SK-N-MC (cell line): ENCODE measurements around the gene GGN.
"Not testable (repeated sequence)": the region's sequence is repeated elsewhere in the genome, so short reads cannot be mapped to it uniquely, and the experiment has no call there.

Experiments used
- DNase-seq: peaks from one replicate; pipeline ENCODE4 v3.0.0-alpha.2; 2011; ENCODE audit warnings: low read depth, low spot score
- H3K27ac ChIP-seq: fragments of 200-600 bp; sonication (generic); 2 replicates; pipeline ENCODE4 v1.5.1; 2016; ENCODE audit warnings: mixed run types
- H3K36me3 ChIP-seq: fragments of 200-600 bp; sonication (generic); 2 replicates; pipeline ENCODE4 v1.6.1; 2017; ENCODE audit warnings: antibody characterized with exemption, low read length, mixed read lengths; ENCODE audit not compliant: insufficient read depth
- H3K4me3 ChIP-seq: fragments of 200-600 bp; sonication (generic); 2 replicates; pipeline ENCODE4 v1.5.1; 2016
- H3K9ac ChIP-seq: fragments of 200-600 bp; sonication (generic); 2 replicates; pipeline ENCODE4 v1.8.0; 2017; ENCODE audit warnings: mixed run types, mixed read lengths; ENCODE audit not compliant: insufficient read length
- H3K9me3 ChIP-seq: fragments of 200-600 bp; sonication (generic); 2 replicates; pipeline ENCODE4 v1.6.1; 2017; ENCODE audit warnings: low read depth, mild to moderate bottlenecking, antibody characterized with exemption, low read length, moderate library complexity, mixed read lengths
- EZH2 ChIP-seq: fragments of 200-600 bp; sonication (generic); IDR thresholded peaks from one replicate; pipeline ENCODE4 v1.6.1; 2017; ENCODE audit warnings: antibody characterized with exemption
- FOXP2 ChIP-seq: optimal IDR thresholded peaks from 2 replicates; pipeline ENCODE3; 2011; ENCODE audit warnings: mild to moderate bottlenecking, moderate library complexity; ENCODE audit not compliant: insufficient read depth; ENCODE audit errors: extremely low read length, control extremely low read depth
- POLR2AphosphoS5 ChIP-seq: IDR thresholded peaks from 2 replicates; pipeline ENCODE4 v1.6.1; 2012; ENCODE audit warnings: mild to moderate bottlenecking, low read depth, low read length, borderline replicate concordance

The GGN gene

DNA sequence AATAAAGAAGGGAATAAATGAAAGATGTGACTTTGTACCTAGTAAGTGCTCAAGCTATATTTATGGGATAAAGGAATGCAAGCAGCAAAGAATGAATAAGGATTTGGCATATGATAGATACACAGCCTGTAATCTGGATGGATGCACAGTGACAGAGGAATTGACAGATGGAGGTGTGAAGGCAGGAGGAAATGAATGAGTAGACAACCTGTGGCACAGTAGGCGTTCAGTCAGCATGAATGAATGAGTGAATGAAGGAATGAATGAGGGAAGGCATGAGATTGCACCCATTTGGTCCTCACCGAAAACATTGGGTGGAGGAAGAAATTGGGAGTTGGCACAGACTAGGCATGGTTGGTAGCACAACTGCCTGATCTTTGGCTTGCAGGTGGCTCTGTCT, 18.2 kb downstream of the GGN start:
- no peak overlapping the region for H3K4me3 ChIP-seq
- H3K27ac ChIP-seq = no peak overlapping the region
- DNase-seq = no peak
- H3K9me3 ChIP-seq = no peaks in the 10 kb centered on the region
- H3K36me3 ChIP-seq = no peaks in the 10 kb centered on the region
- TF ChIP-seq EZH2 (no peak), FOXP2 (no peak), POLR2AphosphoS5 (no peak)
- no peak overlapping the region for H3K9ac ChIP-seq

DNA sequence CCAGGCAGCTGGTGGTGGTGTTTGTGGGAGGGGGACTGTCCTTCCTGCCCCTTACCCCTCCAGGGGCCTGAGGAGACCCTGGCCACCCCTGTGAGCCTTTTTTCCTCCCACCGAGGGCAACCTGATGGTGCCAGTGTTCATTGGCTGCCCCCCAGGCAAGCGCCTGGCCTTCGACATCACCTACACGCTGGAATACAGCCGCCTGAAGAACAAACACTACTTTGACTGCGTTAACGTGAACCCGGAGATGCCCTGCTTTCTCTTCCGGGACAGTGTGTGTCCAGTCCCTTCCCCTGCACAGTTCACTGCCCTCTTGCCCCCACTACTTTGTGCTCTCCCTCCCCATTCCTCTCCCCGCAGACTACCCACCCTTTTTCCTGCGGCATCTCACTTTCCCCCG, 20.8 kb downstream of the GGN start:
- TF ChIP-seq EZH2 (no peak), POLR2AphosphoS5 (no peak), FOXP2 (no peak)
- no peak for DNase-seq
- Histone ChIP-seq H3K4me3 (no peak overlapping the region), H3K9ac (no peak overlapping the region), H3K9me3 (no peaks in the 10 kb centered on the region), H3K36me3 (no peaks in the 10 kb centered on the region), H3K27ac (no peak overlapping the region)

DNA sequence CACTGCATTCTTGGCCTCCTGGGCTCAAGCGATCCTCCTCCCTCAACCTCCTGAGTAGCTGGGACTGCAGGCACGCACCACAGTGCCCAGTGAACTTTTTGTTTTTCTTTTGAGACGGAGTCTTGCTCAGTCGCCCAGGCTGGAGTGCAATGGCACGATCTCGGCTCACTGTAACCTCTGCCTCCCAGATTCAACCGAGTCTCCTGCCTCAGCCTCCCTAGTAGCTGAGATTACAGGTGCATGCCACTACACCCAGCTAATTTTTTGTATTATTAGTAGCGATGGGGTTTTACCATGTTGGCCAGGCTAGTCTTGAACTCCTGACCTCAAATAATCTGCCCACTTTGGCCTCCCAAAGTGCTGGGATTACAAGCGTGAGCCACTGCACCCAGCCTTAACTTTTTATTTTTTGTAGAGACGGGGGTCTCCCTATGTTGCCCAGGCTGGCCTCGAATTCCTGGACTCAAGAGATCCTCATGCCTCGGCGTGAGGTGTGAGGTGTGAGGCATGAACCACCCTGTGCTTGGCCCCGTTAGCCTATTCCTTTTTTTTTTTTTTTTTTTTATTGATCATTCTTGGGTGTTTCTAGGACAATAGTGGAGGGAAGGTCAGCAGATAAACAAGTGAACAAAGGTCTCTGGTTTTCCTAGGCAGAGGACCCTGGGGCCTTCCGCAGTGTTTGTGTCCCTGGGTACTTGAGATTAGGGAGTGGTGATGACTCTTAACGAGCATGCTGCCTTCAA, 24.7 kb downstream of the GGN start:
- H3K27ac ChIP-seq, H3K36me3 ChIP-seq, H3K9me3 ChIP-seq, H3K9ac ChIP-seq, DNase-seq, H3K4me3 ChIP-seq: not testable (repeated sequence)

DNA sequence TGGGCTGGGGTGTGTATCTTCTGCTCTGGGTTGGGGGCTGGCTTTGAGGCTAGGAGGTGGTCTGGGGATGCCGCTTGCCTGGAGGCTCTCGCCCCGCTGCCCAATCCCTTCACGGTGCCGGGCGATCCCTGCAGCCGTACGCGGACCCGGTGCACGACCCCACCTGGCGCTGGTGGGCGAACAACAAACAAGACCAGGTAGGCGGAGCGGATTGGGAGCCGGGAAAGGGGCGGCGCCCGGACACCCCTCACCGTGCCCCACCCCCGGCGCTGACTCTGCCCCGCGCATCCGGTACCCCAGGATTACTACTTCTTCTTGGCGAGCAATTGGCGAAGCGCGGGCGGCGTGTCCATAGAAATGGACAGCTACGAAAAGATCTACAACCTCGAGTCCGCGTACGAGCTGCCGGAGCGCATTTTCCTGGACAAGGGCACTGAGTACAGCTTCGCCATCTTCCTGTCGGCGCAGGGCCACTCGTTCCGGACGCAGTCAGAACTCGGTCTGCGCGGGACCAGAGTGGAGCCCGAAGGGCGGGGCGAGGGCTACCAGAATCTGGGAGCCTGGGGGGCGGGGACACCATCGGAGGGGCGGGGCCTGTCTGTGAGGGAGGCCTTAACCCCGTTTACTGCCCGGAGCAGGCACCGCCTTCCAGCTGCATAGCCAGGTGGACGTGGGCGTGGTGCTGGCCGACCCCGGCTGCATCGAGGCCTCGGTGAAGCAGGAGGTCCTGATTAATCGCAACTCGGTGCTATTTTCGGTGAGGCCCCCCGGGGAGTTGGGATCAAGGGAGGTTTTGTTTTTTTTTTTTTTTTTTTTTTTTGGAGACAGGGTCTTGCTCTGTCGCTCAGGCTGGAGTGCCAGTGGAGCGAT, 25.5 kb downstream of the GGN start:
- TF ChIP-seq EZH2 (no peak), FOXP2 (no peak), POLR2AphosphoS5 (no peak)
- Histone ChIP-seq H3K4me3 (peak overlapping the region; percentile 77), H3K9me3 (no peaks in the 10 kb centered on the region), H3K9ac (no peak overlapping the region), H3K27ac (no peak overlapping the region), H3K36me3 (no peaks in the 10 kb centered on the region)
- no peak for DNase-seq

DNA sequence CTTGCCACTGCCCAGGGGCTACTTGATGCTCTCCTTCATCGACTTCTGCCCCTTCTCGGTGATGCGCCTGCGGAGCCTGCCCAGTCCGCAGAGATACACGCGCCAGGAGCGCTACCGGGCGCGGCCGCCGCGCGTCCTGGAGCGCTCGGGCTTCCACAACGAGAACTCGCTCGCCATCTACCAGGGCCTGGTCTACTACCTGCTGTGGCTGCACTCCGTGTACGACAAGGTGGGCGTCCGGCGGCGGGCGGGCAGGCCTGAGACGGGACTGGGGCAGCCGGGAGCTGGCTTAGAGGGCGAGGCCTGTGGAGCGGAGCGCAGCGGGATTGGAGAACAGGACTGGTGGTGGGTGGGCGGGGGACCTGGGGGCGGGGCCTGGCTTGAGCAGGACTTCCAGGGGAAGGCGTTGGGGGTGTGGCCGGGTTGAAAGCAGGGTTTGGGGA, 26.2 kb downstream of the GGN start:
- Histone ChIP-seq H3K36me3 (no peaks in the 10 kb centered on the region), H3K9me3 (no peaks in the 10 kb centered on the region), H3K27ac (no peak overlapping the region), H3K4me3 (peak overlapping the region; percentile 77), H3K9ac (no peak overlapping the region)
- peak; percentile 8 for DNase-seq
- no peak for TF ChIP-seq EZH2
- no peak for TF ChIP-seq FOXP2
- TF ChIP-seq POLR2AphosphoS5 = no peak

DNA sequence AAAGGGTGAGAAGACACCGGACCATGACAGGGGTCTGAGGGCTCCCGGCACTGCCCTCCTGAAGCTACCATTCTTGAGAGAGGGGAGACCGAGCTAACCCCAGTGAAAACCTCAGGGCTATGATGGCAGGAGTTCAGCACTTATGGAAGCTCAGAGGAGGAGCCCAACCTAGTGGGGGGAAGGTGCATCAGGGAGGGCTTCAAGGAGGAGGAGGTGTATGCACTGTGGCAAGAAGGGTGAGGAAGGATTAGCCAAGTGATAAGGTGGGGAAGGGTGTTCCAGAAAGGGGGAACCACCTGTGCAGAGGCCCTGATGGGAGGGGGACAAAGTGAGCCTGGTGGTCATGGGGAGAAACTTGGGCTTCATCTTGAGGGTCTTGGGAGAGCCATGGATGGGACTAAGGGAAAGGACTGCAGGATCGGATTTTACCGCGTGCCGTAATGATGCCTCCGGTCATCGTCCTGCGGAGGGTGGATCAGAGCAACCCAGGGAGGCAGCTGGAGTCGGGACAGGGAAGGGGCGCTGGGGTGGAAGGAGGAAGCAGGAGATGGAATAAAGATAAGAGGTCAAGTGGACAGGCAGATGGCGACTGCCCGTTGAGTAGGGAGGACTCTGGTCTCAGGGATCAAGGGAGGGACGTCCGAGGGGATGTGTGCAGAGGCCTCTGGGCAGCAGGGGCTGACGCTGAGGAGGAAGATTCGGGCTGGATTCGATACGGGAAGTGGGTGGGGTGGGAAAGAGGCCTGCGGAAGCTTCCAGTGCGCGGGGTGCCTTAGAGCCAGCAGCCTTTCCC, 26.8 kb downstream of the GGN start:
- Histone ChIP-seq H3K9me3 (no peaks in the 10 kb centered on the region), H3K27ac (no peak overlapping the region), H3K9ac (no peak overlapping the region), H3K4me3 (peak overlapping the region; percentile 77), H3K36me3 (no peaks in the 10 kb centered on the region)
- no peak for DNase-seq
- TF ChIP-seq FOXP2 (no peak), EZH2 (no peak), POLR2AphosphoS5 (no peak)

DNA sequence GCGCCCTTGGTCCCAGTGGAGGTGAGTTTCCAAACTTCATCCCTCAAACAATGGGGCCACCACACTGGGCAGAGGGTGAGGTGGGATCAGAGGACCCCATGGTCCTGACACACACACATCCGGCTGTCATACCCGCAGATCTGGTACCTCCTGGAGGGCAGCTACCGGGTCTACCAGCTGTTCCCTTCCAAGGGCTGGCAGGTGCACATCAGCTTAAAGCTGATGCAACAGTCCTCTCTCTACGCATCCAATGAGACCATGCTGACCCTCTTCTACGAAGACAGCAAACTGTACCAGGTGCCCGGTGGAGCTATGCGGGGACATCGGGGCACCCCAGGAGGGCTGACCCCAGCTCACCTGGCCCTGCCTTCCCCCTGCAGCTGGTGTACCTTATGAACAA, 27.5 kb downstream of the GGN start:
- TF ChIP-seq EZH2 = no peak
- TF ChIP-seq POLR2AphosphoS5 = no peak
- no peak for TF ChIP-seq FOXP2
- Histone ChIP-seq H3K4me3 (no peak overlapping the region), H3K36me3 (no peaks in the 10 kb centered on the region), H3K9ac (no peak overlapping the region), H3K9me3 (no peaks in the 10 kb centered on the region), H3K27ac (no peak overlapping the region)
- DNase-seq = no peak
